ENCODE data around the gene OSBPL1A.

GRCh38 chr18:24420551-24420950 lies 22.9 kb upstream of the OSBPL1A start:
- TF ChIP-seq CTCF (IDR thresholded peaks at IDR 0.05) (no peak), POLR2A (IDR thresholded peaks at IDR 0.05) (no peak)

All from esophagus squamous epithelium (tissue), 4 donors.